ENCODE measurements around the gene FAM107A. TPM values are rescaled to one million over a fixed set of nuclear protein-coding genes. Genes with fewer than 3 reads are reported as not detected.
A peak's percentile ranks its signal among the peaks of the same experiment; 100 is the strongest.
"Not testable (repeated sequence)": the region's sequence is repeated elsewhere in the genome, so short reads cannot be mapped to it uniquely, and the experiment has no call there.

The FAM107A gene
- total and polyA plus RNA-seq, 12 donors = 18.3 to 149 (median 55.0) TPM

DNA sequence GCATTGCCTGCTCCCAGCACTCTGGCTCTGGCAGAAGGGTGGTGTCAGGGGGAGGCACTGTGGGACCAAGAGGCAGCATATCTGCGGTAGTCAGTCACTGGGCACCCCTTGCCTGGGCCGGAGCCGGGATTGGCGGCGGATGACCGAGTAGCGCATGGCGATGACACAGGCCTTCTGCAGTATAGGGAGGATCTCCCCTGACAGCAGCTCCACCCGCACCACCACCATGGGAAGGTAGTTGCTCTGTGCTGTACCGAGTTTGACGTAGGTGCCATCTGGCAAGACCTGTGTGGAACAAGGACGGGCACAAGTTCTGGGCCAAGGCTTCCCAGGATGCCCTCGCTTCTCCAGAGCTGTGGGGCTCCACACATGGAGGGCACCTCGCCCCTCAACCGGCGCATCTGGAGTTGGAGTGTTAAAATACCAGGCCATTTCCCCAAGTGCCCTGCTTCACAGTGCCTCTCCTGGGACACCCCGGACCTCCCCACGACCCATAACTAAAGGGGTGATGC, 46.8 kb downstream of the FAM107A start:
- ATAC-seq = peak in 1 of 8 donors; percentile 6
- Histone ChIP-seq H3K36me3 (peaks cover 0 to 95% (median 36%) of the 10 kb centered on the region in 9 donors), H3K4me3 (no peak overlapping the region), H3K27me3 (no peaks in the 10 kb centered on the region), H3K9me3 (no peaks in the 10 kb centered on the region), H3K27ac (no peak overlapping the region), H3K4me1 (peaks cover 0 to 30% (median 22%) of the 10 kb centered on the region in 9 donors)
- DNase-seq = no peak
- TF ChIP-seq, protein P1, sequence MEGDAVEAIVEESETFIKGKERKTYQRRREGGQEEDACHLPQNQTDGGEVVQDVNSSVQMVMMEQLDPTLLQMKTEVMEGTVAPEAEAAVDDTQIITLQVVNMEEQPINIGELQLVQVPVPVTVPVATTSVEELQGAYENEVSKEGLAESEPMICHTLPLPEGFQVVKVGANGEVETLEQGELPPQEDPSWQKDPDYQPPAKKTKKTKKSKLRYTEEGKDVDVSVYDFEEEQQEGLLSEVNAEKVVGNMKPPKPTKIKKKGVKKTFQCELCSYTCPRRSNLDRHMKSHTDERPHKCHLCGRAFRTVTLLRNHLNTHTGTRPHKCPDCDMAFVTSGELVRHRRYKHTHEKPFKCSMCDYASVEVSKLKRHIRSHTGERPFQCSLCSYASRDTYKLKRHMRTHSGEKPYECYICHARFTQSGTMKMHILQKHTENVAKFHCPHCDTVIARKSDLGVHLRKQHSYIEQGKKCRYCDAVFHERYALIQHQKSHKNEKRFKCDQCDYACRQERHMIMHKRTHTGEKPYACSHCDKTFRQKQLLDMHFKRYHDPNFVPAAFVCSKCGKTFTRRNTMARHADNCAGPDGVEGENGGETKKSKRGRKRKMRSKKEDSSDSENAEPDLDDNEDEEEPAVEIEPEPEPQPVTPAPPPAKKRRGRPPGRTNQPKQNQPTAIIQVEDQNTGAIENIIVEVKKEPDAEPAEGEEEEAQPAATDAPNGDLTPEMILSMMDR (IDR thresholded peaks at IDR 0.05) = no peak
- WGBS, 2 donors = 88 to 92% methylated on average over 18 of the region's 18 CpGs
- intact Hi-C loops (cut with DNase I) = loop anchor here in 8 of 10 donors (5.0 to 10.0 kb wide), 11 partner anchors 38 to 346 kb away; partner anchors contain the start of genes KCTD6 (in 2 of the 8), PDHB (in 2 of the 8), PXK (in 2 of the 8) and HTD2 (in 1 of the 8)

DNA sequence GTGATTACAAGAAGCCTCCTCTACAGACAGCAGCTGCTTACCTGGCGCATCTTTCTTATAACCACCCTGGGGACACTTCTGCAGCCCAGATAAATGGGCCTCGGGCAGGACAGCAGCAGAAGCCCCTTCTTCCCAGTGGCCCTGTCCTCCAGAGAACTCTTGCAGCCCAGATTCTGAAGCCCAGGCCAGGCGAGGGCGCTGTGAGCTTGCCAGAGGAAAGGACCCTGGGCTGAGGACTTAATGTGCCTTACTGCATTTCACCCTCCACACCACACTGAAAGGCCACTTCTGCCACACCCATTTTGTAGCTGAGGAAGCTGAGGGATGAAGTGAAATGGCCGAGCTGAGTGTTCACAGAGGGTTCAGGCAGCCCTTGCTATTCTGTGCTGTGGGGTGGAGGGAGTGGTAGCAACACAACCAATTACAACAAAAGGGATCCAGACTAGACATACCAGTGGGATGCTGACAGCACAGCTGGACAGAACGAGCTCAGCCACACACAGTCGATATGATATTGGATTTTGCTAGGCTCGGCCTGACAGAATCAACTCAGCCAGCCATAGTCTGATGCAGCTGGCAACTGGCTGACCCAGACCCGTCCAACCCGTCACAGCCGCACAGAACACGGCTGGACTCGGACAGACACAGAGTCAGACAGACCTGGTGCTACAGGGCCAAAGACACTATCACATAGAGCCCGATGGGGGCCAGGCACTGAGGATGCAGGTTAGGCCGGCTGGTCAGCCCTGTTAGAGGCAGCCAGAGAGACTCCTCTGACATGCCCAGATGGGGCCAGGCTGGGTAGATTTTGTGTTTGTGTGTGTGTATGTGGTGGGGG, 47.5 kb downstream of the FAM107A start:
- intact Hi-C loops (cut with DNase I) = loop anchor here in 8 of 10 donors (5.0 to 10.0 kb wide), 11 partner anchors 37 to 345 kb away; partner anchors contain the start of genes KCTD6 (in 2 of the 8), PDHB (in 2 of the 8), PXK (in 2 of the 8) and HTD2 (in 1 of the 8)
- no peak for DNase-seq
- no peaks in the 10 kb centered on the region for H3K27me3 ChIP-seq
- 76 to 79% methylated on average over 15 of the region's 15 CpGs for WGBS, 2 donors
- TF ChIP-seq, protein P1 (IDR thresholded peaks at IDR 0.05) = peak in 3 of 9 donors; percentile 9 to 20 (median 15)
- no peaks in the 10 kb centered on the region for H3K9me3 ChIP-seq
- no peak overlapping the region for H3K4me3 ChIP-seq
- H3K4me1 ChIP-seq = peaks cover 0 to 28% (median 19%) of the 10 kb centered on the region in 9 donors
- ATAC-seq = no peak
- H3K27ac ChIP-seq = no peak overlapping the region
- peaks cover 0 to 99% (median 39%) of the 10 kb centered on the region in 9 donors for H3K36me3 ChIP-seq

DNA sequence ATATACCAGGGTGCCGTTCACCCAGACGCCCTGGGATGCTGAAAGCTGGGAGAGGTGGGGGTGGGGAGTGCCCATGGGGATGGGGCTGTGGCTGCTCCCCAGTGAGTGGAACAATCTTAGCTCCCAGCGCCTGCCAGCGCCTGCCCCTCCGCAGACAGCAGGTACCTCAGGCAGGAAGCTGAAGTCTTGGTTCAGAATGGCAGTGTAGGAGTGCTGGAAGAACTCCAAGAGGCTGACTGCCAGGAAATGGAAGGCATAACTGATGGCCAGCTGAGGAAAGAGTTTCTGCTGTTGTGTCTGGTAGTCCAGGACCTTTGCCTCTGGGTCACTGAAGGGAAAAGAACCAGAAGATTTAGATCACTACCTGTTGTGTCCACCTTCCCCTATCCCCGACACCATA, 48.6 kb downstream of the FAM107A start:
- Histone ChIP-seq H3K9me3 (no peaks in the 10 kb centered on the region), H3K27ac (peak overlapping the region in 1 of 10 donors; percentile 7), H3K27me3 (no peaks in the 10 kb centered on the region), H3K4me3 (no peak overlapping the region), H3K4me1 (peaks cover 0 to 28% (median 19%) of the 10 kb centered on the region in 9 donors), H3K36me3 (peaks cover 0 to 99% (median 39%) of the 10 kb centered on the region in 9 donors)
- ATAC-seq (peak in 7 of 8 donors; percentile 23 to 71 (median 42)), DNase-seq (peak; percentile 32 to 62)
- TF ChIP-seq, protein P1 (IDR thresholded peaks at IDR 0.05) = no peak
- 35 to 51% methylated on average over 6 of the region's 6 CpGs for WGBS, 2 donors
- intact Hi-C loops (cut with DNase I) = loop anchor here in 1 of 10 donors (10.0 kb wide), 1 partner anchor 204 kb away; no protein-coding TSS in a partner anchor

DNA sequence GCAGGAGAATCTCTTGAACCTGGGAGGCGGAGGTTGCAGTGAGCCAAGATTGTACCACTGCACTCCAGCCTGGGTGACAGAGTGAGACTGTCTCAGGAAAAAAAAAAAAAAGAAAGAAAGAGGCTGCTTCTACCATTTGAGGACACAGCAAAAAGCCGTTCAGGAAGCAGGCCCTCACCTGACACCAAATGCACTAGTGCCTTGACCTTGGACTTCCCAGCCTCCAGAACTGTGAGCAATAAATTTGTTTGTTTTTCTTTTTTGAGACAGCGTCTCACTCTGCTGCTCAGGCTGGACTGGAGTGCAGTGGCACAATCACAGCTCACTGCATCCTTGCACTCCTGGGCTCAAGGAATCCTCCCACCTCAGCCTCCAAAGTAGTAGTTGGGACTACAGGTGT, 49.8 kb downstream of the FAM107A start:
- DNase-seq, H3K27me3 ChIP-seq, H3K9me3 ChIP-seq, ATAC-seq, H3K27ac ChIP-seq, H3K4me3 ChIP-seq: not testable (repeated sequence)
- 95 to 98% methylated on average over 3 of the region's 3 CpGs for WGBS, 2 donors
- intact Hi-C loops (cut with DNase I) = loop anchor here in 1 of 10 donors (10.0 kb wide), 1 partner anchor 203 kb away; no protein-coding TSS in a partner anchor
- Histone ChIP-seq H3K36me3 (peaks cover 0 to 100% (median 46%) of the 10 kb centered on the region in 9 donors), H3K4me1 (peaks cover 0 to 23% (median 10%) of the 10 kb centered on the region in 9 donors)

All from heart right ventricle (tissue), 16 donors.